ENCODE data around the gene TIMMDC1. TPM values are rescaled to one million over a fixed set of nuclear protein-coding genes. Genes with fewer than 3 reads are reported as not detected.

The TIMMDC1 gene
- total RNA-seq, 1 donor from 2014 or later = 302 TPM

DNA sequence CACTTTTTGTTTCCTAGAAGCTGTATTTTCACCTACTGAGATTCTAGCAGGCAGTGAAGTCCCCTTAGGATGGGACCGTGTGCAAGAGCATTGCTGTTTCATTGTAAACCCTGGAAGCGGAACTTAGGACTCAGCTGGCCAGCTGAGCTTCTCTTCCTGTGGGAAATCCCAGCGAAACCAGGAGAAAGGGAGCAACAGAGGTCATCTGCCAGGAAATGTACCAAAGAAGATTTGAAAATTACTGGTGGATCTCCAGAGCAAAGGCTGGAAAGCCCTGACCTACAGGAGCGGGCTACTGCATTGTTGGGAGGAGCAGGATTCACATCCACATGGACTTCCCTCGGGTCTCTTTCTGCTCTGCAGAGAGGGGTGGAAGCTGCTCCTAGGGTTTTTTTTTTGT lies 73.3 kb downstream of the TIMMDC1 start:
- peaks cover 18% of the 10 kb centered on the region for H3K4me1 ChIP-seq
- peak overlapping the region; percentile 75 for H3K27ac ChIP-seq (replicated peaks)
- DNase-seq = no peak
- no peaks in the 10 kb centered on the region for H3K27me3 ChIP-seq (ENCODE audit: low read depth)
- TF ChIP-seq, protein P1, sequence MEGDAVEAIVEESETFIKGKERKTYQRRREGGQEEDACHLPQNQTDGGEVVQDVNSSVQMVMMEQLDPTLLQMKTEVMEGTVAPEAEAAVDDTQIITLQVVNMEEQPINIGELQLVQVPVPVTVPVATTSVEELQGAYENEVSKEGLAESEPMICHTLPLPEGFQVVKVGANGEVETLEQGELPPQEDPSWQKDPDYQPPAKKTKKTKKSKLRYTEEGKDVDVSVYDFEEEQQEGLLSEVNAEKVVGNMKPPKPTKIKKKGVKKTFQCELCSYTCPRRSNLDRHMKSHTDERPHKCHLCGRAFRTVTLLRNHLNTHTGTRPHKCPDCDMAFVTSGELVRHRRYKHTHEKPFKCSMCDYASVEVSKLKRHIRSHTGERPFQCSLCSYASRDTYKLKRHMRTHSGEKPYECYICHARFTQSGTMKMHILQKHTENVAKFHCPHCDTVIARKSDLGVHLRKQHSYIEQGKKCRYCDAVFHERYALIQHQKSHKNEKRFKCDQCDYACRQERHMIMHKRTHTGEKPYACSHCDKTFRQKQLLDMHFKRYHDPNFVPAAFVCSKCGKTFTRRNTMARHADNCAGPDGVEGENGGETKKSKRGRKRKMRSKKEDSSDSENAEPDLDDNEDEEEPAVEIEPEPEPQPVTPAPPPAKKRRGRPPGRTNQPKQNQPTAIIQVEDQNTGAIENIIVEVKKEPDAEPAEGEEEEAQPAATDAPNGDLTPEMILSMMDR (IDR thresholded peaks at IDR 0.05; ENCODE audit: borderline replicate concordance) = no peak
- no peaks in the 10 kb centered on the region for H3K36me3 ChIP-seq
- intact Hi-C loops (cut with micrococcal nuclease) = no loop called here
- no peak overlapping the region for H3K4me3 ChIP-seq
- no peaks in the 10 kb centered on the region for H3K9me3 ChIP-seq (replicated peaks)

Other genes starting within 250 kb of the TIMMDC1 start
- 38.0 TPM for gene ARHGAP31, start 204.2 kb upstream of the TIMMDC1 start, total RNA-seq
- 12.2 TPM for gene TMEM39A, start 34.9 kb upstream of the TIMMDC1 start, total RNA-seq
- 5.1 TPM for gene POGLUT1, start 29.6 kb upstream of the TIMMDC1 start, total RNA-seq
- not detected for gene CD80, start 61.1 kb downstream of the TIMMDC1 start, total RNA-seq
- gene ADPRH, start 80.9 kb downstream of the TIMMDC1 start, total RNA-seq = 9.8 TPM
- 2.8 TPM for gene PLA1A, start 99.3 kb downstream of the TIMMDC1 start, total RNA-seq
- gene POPDC2, start 162.0 kb downstream of the TIMMDC1 start, total RNA-seq = 512 TPM
- 165 TPM for gene COX17, start 178.9 kb downstream of the TIMMDC1 start, total RNA-seq
- gene CFAP91, start 204.5 kb downstream of the TIMMDC1 start, total RNA-seq = 0.44 TPM

Measured in left ventricle myocardium inferior (tissue), 1 donor.